HepG2 (cell line): Measurements from ENCODE around the gene ZFP36L2. TPM values are rescaled to one million over a fixed set of nuclear protein-coding genes. Genes with fewer than 3 reads are reported as not detected.

Experiments
- ELF1 ChIP-seq: sonication (generic); formaldehyde crosslinking; IDR thresholded peaks from 2 replicates; pipeline ENCODE4 v1.4.0; 2020; ENCODE audit warnings: missing genetic modification reagents
- GTF3A ChIP-seq: sonication (generic); formaldehyde crosslinking; conservative IDR thresholded peaks from 2 replicates; pipeline ENCODE4 v1.4.0; 2020; ENCODE audit warnings: mild to moderate bottlenecking, missing genetic modification reagents
- HOXD1 ChIP-seq: sonication (generic); formaldehyde crosslinking; IDR thresholded peaks from 2 replicates; pipeline ENCODE4 v1.5.0; 2020; ENCODE audit warnings: missing genetic modification reagents
- PCBP1 ChIP-seq: fragments of 200-400 bp; formaldehyde crosslinking; IDR thresholded peaks from 2 replicates; pipeline ENCODE4 v1.6.1; 2017; ENCODE audit warnings: mild to moderate bottlenecking, low read depth, low read length, borderline replicate concordance
- PCBP2 ChIP-seq: fragments of 200-400 bp; formaldehyde crosslinking; optimal IDR thresholded peaks from 2 replicates; pipeline ENCODE3; 2018; ENCODE audit warnings: low read length, low read depth; ENCODE audit not compliant: poor library complexity, severe bottlenecking
- PLSCR1 ChIP-seq: sonication (generic); formaldehyde crosslinking; IDR thresholded peaks from 2 replicates; pipeline ENCODE4 v1.5.0; 2020; ENCODE audit warnings: missing genetic modification reagents, mild to moderate bottlenecking, borderline replicate concordance
- SP5 ChIP-seq: IDR thresholded peaks from 2 replicates; pipeline ENCODE4 v1.6.1; 2016; ENCODE audit warnings: low read depth, borderline replicate concordance
- THRA ChIP-seq: sonication (generic); formaldehyde crosslinking; IDR thresholded peaks from 2 replicates; pipeline ENCODE4 v1.4.0; 2020; ENCODE audit warnings: missing genetic modification reagents, borderline replicate concordance
- ZKSCAN5 ChIP-seq: sonication (generic); formaldehyde crosslinking; IDR thresholded peaks from 2 replicates; pipeline ENCODE4 v1.5.1; 2020; ENCODE audit warnings: mild to moderate bottlenecking, missing genetic modification reagents
- ZNF232 ChIP-seq: sonication (generic); formaldehyde crosslinking; IDR thresholded peaks from 2 replicates; pipeline ENCODE4 v1.4.0; 2020; ENCODE audit warnings: missing genetic modification reagents, borderline replicate concordance
- ZNF362 ChIP-seq: sonication (generic); formaldehyde crosslinking; IDR thresholded peaks from 2 replicates; pipeline ENCODE4 v1.4.0; 2020; ENCODE audit warnings: missing genetic modification reagents, mild to moderate bottlenecking, borderline replicate concordance
- ZNF564 ChIP-seq: sonication (generic); formaldehyde crosslinking; IDR thresholded peaks from 2 replicates; pipeline ENCODE4 v1.8.1; 2023; ENCODE audit warnings: mild to moderate bottlenecking, missing genetic modification reagents
- ZNF737 ChIP-seq: sonication (generic); formaldehyde crosslinking; IDR thresholded peaks from 2 replicates; pipeline ENCODE4 v1.5.0; 2020; ENCODE audit warnings: missing genetic modification reagents, mild to moderate bottlenecking, borderline replicate concordance
- ZNF740 ChIP-seq: sonication (generic); formaldehyde crosslinking; IDR thresholded peaks from 2 replicates; pipeline ENCODE4 v1.4.0; 2020; ENCODE audit warnings: missing genetic modification reagents
- polyA plus RNA-seq, 8 experiments: library from polyadenylated mRNA; depleted of rRNA in 3 of 8; stranded (reverse) in 7 of 8; unstranded in 1 of 8; fragments of >200 nt; fragmentation: Illumina TruSeq in 4 of 8; extraction: Trizol in 4 of 8; gene quantifications; 2 replicates each; pipeline versions ENCODE4 v1.2.1 to v1.2.3, GENCODE V29; 2011 to 2016; ENCODE audit warnings: low read depth in 4 of 8, missing spikeins in 1 of 8, mixed read lengths in 1 of 8; ENCODE audit not compliant: insufficient read depth in 1 of 8
- total RNA-seq, 5 experiments: library from RNA; depleted of rRNA; stranded (reverse); fragments of >200 nt; fragmentation: Illumina TruSeq; extraction: Trizol; gene quantifications; 2 replicates each; pipeline ENCODE4 v1.2.3, GENCODE V29; 2016; ENCODE audit warnings: low read depth in 1 of 5
- TF ChIP-seq, protein P1 (sequence below): sonication (generic); formaldehyde crosslinking; IDR thresholded peaks from 2 replicates; pipeline ENCODE4 v1.4.0; 2020; ENCODE audit warnings: missing genetic modification reagents, borderline replicate concordance
- TF ChIP-seq, protein P2 (sequence below): sonication (generic); formaldehyde crosslinking; IDR thresholded peaks from 2 replicates; pipeline ENCODE4 v1.5.0; 2020; ENCODE audit warnings: missing genetic modification reagents
- TF ChIP-seq, protein P3 (sequence below): sonication (generic); formaldehyde crosslinking; IDR thresholded peaks from 2 replicates; pipeline ENCODE4 v1.4.0; 2020; ENCODE audit warnings: missing genetic modification reagents
- TF ChIP-seq, protein P4 (sequence below): sonication (generic); formaldehyde crosslinking; IDR thresholded peaks from 2 replicates; pipeline ENCODE4 v1.5.0; 2020; ENCODE audit warnings: mild to moderate bottlenecking, low read depth, missing genetic modification reagents, borderline replicate concordance

Gene ZFP36L2
- total and polyA plus RNA-seq, 2 of the 13 experiments (the other 11 are each of a cell fraction or from before 2014, with no cell fraction given): 11.2 to 21.8 TPM

DNA sequence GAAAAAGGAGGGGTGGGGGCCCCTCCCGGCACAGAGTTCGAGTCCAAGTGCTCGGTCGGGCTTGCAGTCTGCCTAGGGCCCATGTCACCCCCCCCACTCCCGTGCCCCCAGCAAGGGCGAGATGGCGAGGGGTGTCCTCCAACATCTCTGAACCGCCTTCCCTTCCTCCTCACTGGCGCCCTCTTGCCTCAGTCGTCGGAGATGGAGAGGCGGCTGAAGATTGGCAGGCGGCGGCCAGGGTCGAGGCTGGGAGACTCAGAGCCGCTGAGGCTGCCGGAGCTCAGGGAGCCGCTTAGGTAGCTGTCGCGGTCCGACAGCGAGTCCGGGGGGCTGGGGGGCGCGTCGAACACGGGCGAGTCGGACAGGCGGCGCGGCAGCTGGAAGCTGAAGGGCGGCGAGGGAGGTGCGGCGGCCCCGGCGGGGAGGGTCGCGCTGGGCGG is 2.3 kb downstream of the ZFP36L2 start (continued):
- TF ChIP-seq, protein P1, sequence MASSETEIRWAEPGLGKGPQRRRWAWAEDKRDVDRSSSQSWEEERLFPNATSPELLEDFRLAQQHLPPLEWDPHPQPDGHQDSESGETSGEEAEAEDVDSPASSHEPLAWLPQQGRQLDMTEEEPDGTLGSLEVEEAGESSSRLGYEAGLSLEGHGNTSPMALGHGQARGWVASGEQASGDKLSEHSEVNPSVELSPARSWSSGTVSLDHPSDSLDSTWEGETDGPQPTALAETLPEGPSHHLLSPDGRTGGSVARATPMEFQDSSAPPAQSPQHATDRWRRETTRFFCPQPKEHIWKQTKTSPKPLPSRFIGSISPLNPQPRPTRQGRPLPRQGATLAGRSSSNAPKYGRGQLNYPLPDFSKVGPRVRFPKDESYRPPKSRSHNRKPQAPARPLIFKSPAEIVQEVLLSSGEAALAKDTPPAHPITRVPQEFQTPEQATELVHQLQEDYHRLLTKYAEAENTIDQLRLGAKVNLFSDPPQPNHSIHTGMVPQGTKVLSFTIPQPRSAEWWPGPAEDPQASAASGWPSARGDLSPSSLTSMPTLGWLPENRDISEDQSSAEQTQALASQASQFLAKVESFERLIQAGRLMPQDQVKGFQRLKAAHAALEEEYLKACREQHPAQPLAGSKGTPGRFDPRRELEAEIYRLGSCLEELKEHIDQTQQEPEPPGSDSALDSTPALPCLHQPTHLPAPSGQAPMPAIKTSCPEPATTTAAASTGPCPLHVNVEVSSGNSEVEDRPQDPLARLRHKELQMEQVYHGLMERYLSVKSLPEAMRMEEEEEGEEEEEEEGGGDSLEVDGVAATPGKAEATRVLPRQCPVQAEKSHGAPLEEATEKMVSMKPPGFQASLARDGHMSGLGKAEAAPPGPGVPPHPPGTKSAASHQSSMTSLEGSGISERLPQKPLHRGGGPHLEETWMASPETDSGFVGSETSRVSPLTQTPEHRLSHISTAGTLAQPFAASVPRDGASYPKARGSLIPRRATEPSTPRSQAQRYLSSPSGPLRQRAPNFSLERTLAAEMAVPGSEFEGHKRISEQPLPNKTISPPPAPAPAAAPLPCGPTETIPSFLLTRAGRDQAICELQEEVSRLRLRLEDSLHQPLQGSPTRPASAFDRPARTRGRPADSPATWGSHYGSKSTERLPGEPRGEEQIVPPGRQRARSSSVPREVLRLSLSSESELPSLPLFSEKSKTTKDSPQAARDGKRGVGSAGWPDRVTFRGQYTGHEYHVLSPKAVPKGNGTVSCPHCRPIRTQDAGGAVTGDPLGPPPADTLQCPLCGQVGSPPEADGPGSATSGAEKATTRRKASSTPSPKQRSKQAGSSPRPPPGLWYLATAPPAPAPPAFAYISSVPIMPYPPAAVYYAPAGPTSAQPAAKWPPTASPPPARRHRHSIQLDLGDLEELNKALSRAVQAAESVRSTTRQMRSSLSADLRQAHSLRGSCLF (CRISPR knock-in tag): no peak
- TF ChIP-seq GTF3A (no peak), THRA (peak; percentile 23; the same call in 1 of the 2 replicates), SP5 (peak; percentile 21; the same call in 1 of the 2 replicates), ZNF564 (no peak), PCBP1 (peak; percentile 79), PCBP2 (no peak), ZNF737 (CRISPR knock-in tag) (no peak), ZNF362 (CRISPR knock-in tag) (peak; percentile 65; the same call in 1 of the 2 replicates), ZNF232 (CRISPR knock-in tag) (no peak), PLSCR1 (no peak), HOXD1 (CRISPR knock-in tag) (no peak), ZNF740 (peak; percentile 99), ZKSCAN5 (no peak), ELF1 (CRISPR knock-in tag) (no peak)
- TF ChIP-seq, protein P2, sequence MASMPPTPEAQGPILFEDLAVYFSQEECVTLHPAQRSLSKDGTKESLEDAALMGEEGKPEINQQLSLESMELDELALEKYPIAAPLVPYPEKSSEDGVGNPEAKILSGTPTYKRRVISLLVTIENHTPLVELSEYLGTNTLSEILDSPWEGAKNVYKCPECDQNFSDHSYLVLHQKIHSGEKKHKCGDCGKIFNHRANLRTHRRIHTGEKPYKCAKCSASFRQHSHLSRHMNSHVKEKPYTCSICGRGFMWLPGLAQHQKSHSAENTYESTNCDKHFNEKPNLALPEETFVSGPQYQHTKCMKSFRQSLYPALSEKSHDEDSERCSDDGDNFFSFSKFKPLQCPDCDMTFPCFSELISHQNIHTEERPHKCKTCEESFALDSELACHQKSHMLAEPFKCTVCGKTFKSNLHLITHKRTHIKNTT: no peak
- TF ChIP-seq, protein P3, sequence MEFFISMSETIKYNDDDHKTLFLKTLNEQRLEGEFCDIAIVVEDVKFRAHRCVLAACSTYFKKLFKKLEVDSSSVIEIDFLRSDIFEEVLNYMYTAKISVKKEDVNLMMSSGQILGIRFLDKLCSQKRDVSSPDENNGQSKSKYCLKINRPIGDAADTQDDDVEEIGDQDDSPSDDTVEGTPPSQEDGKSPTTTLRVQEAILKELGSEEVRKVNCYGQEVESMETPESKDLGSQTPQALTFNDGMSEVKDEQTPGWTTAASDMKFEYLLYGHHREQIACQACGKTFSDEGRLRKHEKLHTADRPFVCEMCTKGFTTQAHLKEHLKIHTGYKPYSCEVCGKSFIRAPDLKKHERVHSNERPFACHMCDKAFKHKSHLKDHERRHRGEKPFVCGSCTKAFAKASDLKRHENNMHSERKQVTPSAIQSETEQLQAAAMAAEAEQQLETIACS (CRISPR knock-in tag): no peak
- TF ChIP-seq, protein P4, sequence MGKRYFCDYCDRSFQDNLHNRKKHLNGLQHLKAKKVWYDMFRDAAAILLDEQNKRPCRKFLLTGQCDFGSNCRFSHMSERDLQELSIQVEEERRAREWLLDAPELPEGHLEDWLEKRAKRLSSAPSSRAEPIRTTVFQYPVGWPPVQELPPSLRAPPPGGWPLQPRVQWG (CRISPR knock-in tag): no peak
